Middle frontal gyrus (tissue), 1 donor: Measurements from ENCODE around the gene BPIFB4.
"Not testable (repeated sequence)": the region's sequence is repeated elsewhere in the genome, so short reads cannot be mapped to it uniquely, and the experiment has no call there.

Experiments
- DNase-seq: peaks from one replicate; pipeline ENCODE4 v3.0.0-alpha.2; 2015; ENCODE audit warnings: low spot score; ENCODE audit errors: extremely low spot score

Gene BPIFB4

DNA sequence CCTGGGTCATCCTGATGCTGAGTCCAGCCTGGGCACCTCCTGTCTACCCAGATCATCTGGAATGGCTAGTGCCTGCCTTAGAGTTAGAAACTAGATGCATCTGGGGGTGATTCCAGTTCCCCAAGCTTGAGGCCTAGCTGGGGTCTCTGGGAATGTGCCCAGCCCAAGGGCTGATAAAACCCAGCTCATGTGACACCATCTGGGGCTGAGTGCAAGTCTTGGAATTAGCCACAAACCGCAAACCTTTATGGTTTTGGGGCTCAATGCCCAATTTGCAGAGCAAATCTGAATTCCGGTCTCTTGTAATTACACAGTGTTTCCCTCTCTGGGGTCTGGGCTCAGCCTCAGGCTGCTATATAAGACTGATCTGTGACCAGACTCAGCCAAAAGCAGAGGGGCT, at the start of gene BPIFB4:
Gene BPIFB4, plus strand, starts transcription at position 385 of the 400 bp plus-strand sequence. CDS start 1,884 bp downstream, outside the sequence.
- no peak for DNase-seq

DNA sequence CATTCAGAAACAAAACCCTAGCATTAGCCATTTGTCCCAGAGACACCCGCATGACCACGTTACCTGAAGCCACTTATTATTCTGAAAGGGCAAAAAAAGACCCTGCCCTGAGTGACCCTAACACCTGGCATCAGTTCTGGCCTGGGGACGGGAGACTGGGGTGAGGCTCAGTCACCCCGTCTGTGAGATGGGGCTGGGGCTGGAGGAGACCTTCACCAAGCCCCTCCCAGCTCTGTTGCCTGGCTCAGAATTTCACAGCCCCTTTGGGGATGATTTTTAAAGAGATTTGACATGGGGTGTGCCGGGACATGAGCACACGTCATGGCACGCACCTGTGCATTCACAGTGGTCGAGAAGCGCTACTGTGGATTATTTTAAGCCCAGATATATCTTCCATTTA, 49.4 kb upstream of the BPIFB4 start:
- no peak for DNase-seq

DNA sequence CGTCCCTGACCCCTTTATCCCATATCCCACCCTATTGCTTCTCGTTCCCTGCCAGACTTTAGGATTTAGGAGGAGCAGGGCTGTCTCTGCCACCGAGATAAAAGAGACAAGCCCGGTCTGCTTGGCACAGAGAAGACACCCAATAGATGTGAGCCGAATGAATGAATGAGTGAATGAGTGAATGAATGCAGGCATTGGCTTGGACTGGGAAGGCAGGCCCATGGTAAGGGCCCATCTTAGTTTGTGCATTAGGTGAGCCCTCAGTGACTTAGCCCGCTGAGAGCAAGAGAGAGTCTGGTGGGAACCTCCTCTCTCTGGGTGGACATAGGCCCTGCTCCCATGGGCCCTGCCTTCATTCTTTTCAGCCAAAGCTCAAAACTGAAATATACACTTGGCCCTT, 48.9 kb upstream of the BPIFB4 start:
- DNase-seq = no peak

DNA sequence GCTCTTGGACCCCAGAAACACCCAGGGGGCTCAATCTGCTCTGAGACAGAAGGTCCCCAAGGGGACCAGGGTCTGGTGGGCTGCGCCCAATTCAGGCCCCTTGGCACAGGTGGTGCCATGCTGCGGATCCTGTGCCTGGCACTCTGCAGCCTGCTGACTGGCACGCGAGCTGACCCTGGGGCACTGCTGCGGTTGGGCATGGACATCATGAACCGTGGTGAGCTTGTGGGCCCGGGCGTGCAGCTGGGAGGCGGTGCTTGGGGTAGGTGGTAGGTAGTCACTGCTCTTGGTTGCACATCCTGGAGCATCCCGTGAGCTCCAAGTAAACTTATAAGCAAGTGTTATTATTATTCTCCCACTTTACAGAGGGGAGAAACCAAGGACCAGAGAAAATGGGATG, 47.9 kb upstream of the BPIFB4 start, which contains the start of gene BPIFB6:
Gene BPIFB6, plus strand, starts transcription at position 118 of the 400 bp plus-strand sequence. Its CDS starts 0 bp downstream, at position 118.
- DNase-seq = no peak

DNA sequence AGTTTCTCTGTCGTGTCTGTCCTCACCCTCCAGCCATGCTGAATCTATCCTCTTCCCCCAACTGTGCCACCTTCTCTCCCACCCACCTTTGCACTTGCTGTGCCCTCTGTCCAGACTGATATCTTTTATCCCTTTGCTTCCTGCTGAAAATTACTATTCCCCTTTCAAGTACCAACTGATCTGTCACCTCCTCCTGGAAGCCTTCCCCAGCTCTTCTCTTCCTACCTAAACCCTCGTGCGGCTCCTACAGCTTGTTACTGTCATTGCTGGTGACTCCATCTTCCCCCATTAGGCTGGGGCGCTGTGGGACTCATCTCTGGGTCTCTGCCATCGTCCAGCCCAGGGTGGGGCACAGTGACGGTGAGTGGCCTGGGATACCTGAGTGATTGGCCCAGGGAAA, 46.9 kb upstream of the BPIFB4 start:
- no peak for DNase-seq

DNA sequence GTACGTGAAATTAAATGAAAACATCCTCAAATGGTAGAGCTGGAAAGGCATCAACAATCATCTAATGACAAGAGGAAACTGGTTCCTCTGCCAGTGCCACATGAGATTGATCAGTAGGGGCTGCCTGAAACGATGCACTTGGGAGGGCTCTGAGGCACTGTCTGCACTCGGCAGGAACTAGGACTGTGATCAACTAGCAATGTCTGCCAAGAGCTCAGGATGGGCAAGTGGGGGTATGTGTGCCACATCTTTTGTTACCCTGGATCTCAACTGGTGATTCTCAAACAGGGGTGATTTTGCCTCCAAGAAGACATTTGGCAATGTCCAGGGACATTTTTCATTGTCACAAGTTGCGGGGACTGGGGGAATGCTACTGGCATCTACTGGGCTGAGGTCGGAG, 46.1 kb upstream of the BPIFB4 start:
- no peak for DNase-seq

DNA sequence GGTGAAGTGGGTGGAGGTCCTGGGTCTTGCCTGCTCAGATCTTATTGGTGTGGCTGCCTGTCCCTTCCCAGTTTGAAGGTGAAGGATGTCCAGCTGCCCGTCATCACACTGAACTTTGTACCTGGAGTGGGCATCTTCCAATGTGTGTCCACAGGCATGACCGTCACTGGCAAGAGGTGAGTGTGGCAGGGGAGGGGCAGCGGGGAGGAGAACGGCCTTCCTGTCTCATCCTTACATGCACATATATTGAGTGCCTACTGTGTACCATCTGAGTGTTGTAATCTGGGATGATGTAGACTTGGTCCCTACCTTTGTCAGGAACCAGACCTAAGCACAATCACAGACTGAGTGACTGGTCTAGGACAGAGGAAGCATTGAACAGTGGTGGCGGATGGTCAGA, 45.3 kb upstream of the BPIFB4 start:
- DNase-seq = no peak

DNA sequence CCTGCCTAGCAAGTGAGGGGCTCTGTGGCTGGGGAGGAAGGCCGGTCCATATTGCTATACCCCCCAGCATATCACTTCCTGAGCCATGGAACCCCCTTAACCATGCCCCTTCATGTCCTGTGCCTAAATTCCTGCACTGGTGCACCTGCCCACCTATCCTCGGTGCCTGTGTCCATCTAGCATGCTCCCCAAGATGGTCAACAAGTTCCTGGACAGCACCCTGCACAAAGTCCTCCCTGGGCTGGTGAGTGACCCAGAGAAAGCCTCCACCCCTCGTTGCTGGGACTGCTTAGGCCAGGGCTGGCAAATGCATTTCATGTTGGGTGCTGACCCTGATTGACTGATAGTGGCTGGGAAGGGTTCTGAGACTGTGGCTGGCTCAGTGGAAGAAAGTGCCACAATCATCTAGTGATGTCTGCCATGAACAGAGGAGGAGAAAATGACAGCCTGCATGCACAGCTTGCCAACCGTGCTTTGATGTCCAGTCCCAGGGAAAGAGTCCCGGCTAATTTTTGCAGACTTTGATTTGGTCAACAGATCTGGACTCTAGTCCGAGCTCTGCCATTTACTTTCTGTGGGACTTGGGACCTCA, 44.4 kb upstream of the BPIFB4 start:
- no peak for DNase-seq

DNA sequence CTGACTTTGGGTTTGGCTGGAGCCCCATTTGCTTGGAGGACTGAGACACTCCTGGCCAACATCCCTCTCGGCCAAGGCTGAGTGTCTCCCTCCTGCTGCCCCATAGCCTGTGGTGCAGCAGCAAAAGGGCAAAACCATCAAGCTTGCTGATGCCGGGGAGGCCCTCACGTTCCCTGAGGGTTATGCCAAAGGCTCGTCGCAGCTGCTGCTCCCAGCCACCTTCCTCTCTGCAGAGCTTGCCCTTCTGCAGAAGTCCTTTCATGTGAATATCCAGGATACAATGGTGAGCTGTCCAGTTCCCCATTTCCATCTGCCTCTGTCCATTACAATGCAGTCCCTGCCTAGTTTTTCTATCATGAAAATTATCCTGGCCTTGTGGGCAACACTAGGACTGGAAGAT, 42.0 kb upstream of the BPIFB4 start:
- no peak for DNase-seq

DNA sequence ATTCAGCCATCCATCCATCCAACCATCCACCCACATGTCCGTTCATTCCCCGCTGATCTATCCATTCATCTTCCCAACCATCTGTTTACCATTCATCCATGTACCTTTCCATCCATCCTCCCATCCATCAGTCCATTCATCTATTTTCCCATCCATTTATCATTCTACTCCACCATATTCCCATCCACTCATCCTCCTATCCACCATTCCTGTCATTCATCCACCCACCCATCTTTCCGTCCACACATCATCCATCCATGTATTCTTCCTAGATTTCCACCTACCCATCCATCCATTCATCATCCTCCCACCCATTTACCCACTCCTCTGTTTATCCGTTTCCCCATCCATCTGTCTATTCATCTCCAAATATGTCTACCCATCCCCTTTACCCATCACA, 41.2 kb upstream of the BPIFB4 start:
- no peak for DNase-seq

DNA sequence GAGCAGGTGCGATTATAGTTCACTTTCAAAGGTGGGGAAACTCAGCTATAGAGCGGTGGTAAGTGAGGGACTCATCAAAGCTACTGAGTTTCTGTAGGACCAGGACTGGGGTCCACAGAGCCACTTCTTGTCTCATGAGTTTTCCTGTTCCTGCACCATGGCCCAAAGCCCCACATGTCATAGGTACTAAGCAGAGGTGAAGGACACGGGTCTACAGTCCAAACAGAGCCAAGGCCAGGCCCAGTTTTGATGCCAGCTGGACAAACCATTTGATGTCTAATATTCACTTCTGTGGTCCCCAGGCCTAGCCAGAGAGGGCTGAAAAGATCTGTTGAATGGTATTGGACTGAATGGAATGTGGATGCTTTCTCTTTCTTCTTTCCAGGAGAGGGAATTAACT, 37.0 kb upstream of the BPIFB4 start:
- DNase-seq = no peak

DNA sequence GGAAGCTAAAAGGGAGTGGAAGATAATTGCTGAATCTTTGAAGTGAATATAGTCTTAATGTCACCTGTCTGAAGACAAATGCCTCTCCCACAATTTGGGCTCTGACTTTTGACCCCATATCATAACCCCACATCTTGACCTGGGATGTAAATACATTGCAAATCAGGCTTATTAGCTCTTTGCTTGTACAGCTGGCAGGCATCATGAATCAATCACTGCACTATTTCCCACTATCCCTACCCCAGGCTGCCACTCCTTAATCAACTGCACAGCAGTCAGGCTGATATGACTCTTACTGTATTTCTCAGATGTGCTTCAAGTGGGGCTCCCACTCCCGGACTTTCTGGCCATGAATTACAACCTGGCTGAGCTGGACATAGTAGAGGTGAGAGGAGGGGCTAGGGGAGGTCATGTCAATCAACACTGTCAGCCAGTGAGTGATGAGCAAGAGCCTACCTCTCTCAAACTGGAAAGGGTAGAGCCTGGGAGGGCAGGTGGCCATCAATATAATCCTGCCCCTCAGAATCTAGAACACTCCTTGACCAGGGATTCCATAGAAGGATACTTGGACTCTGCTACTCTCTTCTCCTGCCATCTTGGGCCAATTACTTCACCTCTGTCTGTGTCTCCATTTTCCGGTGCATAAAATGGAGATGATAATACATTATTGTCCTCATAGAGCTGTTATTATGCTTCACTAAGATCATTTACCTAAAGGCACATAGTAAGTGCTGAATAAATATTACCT, 36.3 kb upstream of the BPIFB4 start:
- DNase-seq = no peak

DNA sequence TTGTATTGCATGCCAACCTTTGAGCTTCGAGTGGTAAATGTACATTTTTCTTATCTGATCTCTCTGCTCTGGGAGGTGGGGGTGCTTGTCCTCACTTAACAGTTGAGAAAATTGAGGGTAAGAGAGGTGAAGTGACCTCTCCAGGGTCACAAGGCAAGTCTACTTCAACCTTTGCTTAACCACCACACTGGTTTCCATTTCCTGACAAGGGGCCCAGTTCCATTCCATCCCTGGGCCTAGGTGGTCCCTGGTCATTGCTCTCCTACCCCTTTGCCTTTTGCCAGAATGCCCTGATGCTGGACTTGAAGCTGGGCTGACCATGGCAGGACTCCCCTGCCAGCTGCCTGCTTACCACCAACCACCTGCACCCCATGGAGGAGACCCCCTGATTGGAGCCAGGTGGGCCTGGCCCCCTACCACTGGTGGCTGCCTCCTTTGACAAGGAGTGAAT, 35.7 kb upstream of the BPIFB4 start:
- no peak for DNase-seq

DNA sequence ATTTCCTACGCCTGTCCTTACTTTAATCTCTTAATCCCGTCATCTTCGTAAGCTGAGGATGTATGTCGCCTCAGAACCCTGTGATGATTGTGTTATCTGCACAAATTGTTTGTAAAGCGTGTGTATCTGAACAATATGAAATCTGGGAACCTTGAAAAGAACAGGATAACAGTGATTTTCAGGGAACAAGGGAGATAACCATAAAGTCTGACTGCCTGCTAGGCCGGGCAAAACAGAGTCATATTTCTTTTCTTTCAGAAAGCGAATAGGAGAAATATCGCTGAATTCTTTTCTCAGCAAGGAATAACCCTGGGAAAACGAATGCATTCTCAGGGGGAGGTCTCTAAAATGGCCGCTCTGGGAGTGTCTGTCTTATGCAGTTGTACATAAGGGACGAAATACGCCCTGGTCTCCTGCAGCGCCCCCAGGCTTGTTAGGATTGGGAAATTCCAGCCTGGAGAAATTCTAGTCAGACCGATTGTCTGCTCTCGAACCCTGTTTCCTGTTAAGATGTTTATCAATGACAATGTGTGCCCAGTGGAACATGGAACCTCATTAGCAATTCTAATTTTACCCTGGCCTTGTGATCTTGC, 34.2 kb upstream of the BPIFB4 start:
- DNase-seq = not testable (repeated sequence)

DNA sequence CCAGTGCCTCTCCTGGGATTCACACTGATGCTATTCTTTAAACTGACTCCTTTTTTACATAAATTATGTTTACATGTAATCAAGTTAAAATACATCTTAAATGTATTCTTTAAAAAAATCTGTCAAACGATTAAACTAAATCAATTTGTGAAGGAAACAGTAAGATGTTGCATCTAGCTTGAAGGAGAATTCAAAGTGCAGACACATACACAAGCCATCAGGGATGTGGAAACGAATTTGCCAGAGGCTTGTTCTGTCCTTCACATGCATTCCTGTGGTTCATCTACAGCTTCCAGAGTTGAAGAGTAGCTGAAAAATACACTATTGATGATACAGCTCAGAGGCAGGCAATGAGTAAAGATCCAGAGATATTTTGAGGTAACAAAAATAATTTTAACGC, 33.0 kb upstream of the BPIFB4 start:
- DNase-seq = no peak

DNA sequence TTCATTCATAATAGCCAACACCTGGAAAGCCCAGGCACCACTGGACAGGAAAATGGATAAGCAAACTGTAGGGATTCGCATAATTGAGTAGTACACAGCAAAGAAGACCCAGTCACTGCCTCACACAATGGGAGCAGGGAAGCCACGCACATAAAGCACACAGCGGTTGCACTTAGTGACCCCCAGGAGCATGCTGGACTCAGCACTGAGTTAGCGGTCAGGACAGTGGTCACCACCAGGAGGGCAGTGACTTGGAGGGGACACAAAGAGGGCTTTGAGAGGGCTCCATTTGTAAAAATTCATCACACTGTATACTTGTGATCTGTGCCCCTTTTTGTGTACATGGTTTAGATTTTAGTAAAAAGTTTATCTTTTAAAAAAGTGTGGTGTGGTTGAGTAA, 28.1 kb upstream of the BPIFB4 start:
- no peak for DNase-seq

DNA sequence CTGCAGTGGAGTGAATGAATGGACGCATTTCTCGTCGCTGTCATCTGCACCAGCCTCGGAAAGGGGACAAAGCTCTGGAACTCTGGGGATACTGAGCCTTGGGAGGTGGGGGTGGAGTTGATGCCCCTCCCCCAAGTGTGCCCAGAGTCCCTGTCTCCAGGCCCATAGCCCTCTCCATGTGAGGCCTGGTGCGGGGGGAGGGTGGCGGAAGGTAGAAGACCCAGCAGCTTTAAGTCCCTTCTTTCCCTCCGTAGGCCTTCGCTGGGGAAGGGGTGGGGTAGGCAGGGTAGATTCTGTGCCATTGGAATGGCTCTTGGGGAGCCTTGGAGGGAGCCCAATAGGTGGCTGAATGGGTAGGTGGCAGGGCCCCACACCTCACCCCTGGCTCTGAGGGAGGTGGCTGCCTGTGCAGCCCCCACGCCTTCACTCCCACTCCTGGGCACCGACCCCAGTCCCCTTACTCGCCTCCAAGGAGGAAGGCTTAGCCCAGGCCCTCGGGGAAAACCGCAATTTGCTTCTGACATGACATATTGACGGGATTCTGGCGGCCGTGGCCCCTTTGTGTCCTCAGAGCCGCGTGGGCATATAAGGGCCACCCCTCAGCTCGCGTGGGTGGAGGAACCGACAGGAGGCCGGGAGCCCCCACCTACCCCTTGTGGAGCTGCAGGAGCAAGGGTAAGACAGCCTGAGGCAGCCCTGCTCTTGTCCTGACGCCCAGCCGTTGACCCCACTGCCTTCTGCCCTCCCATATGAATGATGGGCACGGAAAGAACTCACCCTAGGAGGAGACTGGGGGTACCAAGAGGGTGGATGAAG, 25.9 kb upstream of the BPIFB4 start, which contains the start of gene BPIFB3:
Gene BPIFB3, plus strand, starts transcription at position 613 of the 816 bp plus-strand sequence. CDS start 1,533 bp downstream, outside the sequence.
- no peak for DNase-seq

DNA sequence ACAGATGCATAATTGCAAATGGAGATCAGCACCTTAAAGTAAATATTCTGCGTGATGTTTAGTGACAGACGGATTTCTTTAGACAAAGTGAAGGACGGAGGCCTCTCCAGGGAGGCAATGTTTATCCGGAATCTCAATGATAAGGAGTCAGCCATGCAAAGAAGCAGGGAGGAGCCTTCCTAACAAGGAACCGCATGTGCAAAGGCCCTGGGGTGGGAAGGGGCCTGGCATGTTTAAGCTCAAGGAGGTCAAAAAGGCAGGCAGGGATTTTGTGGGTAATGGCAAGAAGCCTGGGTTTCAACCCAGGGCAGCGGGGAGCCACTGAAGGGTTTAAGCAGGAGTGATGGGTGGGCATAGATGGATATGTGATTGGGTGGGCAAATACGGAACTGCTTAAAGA, 25.1 kb upstream of the BPIFB4 start:
- DNase-seq = no peak

DNA sequence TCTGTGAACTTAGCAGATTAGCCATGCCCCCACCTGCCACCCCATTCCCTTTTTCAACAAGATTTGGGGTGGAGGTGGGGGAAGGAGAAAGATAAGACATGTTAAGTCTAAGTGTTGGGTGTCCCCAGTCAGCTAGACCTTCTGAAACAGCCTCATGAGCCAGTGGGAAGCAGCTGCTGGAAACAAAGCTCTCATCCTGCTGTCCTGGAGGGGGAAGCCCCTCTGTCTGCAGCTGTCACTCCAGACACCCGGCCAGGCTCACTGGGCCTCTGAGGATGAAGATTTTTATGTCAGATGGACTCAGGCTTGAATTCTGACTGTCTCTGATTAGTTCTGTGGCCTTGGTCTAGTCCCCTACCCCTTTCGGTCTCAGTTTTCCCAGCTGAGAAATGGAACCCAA, 24.7 kb upstream of the BPIFB4 start:
- no peak for DNase-seq

DNA sequence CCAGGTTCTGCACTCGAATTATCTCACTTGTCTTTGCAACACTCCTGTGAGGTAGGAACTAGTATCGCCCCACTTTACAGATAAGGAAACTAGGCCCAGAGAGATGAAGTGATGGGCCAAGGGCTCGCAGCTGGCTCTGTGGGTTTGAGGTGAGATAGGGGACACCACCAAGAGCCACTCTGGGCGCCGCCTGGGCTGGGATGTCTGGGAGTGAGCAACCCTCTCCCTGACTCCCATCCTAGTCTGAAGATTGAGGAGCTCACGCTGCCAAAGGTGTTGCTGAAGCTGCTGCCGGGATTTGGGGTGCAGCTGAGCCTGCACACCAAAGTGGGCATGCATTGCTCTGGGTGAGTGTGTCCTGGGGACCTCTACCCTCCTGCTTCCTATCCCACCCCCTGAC, 20.3 kb upstream of the BPIFB4 start:
- DNase-seq = no peak

DNA sequence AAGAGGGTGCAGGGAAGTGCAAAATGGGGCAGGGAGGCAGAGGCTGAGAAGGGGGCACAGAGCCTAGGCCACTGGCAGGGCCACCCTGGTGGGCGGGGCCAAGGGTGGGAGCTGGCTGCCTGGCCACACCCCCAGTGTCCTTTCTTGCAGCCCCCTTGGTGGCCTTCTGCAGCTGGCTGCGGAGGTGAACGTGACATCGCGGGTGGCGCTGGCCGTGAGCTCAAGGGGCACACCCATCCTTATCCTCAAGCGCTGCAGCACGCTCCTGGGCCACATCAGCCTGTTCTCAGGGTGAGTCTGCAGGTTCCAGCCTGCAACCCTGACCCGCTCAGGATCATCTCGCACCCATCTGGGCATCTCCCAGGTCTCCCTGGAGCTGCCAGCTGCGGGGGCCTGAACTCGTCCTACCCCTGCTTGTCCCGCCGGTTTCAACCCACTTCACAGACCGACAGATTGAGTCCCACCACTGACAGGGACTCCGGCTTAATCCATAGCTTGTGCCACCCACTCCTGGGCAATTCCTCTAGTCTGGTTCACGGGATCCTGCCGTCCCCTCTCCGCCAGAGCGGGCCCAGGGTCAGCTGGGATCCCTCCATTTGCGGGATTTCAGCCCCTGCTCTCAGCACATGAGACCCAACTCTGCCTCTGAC, 19.6 kb upstream of the BPIFB4 start:
- DNase-seq = no peak
